Breast epithelium (tissue), 4 donors: ENCODE measurements around the gene RRAS2. TPM values are rescaled to one million over a fixed set of nuclear protein-coding genes. Genes with fewer than 3 reads are reported as not detected.

ENCODE experiments used
- DNase-seq, 2 donors: peaks; one replicate each; pipeline ENCODE4 v3.0.0-alpha.2; 2019; ENCODE audit warnings: low spot score in 2 of 2
- H3K27ac ChIP-seq, 2 donors: fragments of 200-600 bp; sonication (generic) in 1 of 2; one replicate each; pipeline ENCODE4 v1.5.1; 2016 to 2019; ENCODE audit warnings: mild to moderate bottlenecking in 1 of 2
- H3K27me3 ChIP-seq, 2 donors: fragments of 200-600 bp; sonication (generic) in 1 of 2; one replicate each; pipeline versions ENCODE4 v1.5.1 to v1.6.0; 2017 to 2019; ENCODE audit warnings: control low read depth in 1 of 2, mild to moderate bottlenecking in 1 of 2
- H3K36me3 ChIP-seq: fragments of 200-600 bp; one replicate; pipeline ENCODE4 v1.5.1; 2019
- H3K4me1 ChIP-seq, 2 donors: fragments of 200-600 bp; sonication (generic); one replicate each; pipeline ENCODE4 v1.5.1; 2016 to 2019; ENCODE audit warnings: control low read depth in 1 of 2
- H3K4me3 ChIP-seq, 3 donors: fragments of 200-600 bp; sonication (generic); 1 replicate in 2 of 3; 2 replicates in 1 of 3; pipeline ENCODE4 v1.5.1; 2016 to 2019; ENCODE audit warnings: mild to moderate bottlenecking in 3 of 3, moderate library complexity in 2 of 3
- H3K9me3 ChIP-seq, 2 donors: fragments of 200-600 bp; sonication (generic) in 1 of 2; one replicate each; pipeline ENCODE4 v1.5.1; 2016 to 2019; ENCODE audit warnings: control low read depth in 1 of 2
- POLR2A ChIP-seq: fragments of 450-650 bp; IDR thresholded peaks from one replicate; pipeline ENCODE4 v1.6.1; 2016; ENCODE audit warnings: antibody characterized with exemption, mild to moderate bottlenecking, moderate library complexity
- POLR2AphosphoS5 ChIP-seq, 3 donors: sonication (generic); formaldehyde crosslinking; IDR thresholded peaks; one replicate each; pipeline ENCODE4 v1.6.1; 2017; ENCODE audit warnings: antibody characterized with exemption in 3 of 3
- intact Hi-C: fragments of 100-400 bp; cut with DNase I; formaldehyde crosslinking; loops from one replicate; pipeline ENCODE4 v1.15.1; 2023; ENCODE audit warnings: low total_unique reads
- total RNA-seq, 3 donors: library from RNA; depleted of rRNA; stranded (reverse); fragments of >200 nt; gene quantifications; one replicate each; pipeline ENCODE4 v1.1.0, GENCODE V29; 2016
- TF ChIP-seq, protein P1 (sequence below), 3 donors: fragments of 450-650 bp; IDR thresholded peaks; one replicate each; pipeline ENCODE4 v1.5.1; 2016 to 2017; ENCODE audit warnings: antibody characterized with exemption in 3 of 3, mild to moderate bottlenecking in 3 of 3, moderate library complexity in 3 of 3

Gene RRAS2
- total RNA-seq, 3 donors from 2014 or later: 37.4 to 58.1 (median 46.4) TPM

DNA sequence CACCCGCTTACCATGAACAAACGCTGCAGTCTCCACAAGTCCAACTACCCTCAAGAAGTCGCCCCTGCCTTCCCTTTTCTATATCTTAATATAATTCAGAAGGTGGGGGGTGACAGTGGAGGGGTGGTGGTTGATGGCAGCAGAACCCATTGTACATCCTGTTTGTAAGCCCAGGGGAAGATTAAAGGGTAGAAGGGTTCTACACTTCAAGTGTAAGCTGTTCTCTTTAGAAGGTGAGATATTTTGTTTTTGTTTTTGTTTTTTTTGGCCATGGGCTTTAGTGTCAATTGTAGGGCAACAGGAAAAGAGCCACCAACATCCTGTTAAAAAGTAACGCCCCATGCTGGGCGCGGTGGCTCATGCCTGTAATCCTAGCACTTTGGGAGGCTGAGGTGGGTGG, 34.9 kb upstream of the RRAS2 start:
- intact Hi-C loops: no loop called here
- no peaks in the 10 kb centered on the region for H3K27me3 ChIP-seq
- no peak overlapping the region for H3K4me3 ChIP-seq
- H3K27ac ChIP-seq: no peak overlapping the region
- H3K4me1 ChIP-seq: no peaks in the 10 kb centered on the region
- no peak for DNase-seq
- H3K9me3 ChIP-seq: no peaks in the 10 kb centered on the region
- no peaks in the 10 kb centered on the region for H3K36me3 ChIP-seq
- TF ChIP-seq POLR2AphosphoS5 (IDR thresholded peaks at IDR 0.05) (no peak), POLR2A (no peak)
- TF ChIP-seq, protein P1, sequence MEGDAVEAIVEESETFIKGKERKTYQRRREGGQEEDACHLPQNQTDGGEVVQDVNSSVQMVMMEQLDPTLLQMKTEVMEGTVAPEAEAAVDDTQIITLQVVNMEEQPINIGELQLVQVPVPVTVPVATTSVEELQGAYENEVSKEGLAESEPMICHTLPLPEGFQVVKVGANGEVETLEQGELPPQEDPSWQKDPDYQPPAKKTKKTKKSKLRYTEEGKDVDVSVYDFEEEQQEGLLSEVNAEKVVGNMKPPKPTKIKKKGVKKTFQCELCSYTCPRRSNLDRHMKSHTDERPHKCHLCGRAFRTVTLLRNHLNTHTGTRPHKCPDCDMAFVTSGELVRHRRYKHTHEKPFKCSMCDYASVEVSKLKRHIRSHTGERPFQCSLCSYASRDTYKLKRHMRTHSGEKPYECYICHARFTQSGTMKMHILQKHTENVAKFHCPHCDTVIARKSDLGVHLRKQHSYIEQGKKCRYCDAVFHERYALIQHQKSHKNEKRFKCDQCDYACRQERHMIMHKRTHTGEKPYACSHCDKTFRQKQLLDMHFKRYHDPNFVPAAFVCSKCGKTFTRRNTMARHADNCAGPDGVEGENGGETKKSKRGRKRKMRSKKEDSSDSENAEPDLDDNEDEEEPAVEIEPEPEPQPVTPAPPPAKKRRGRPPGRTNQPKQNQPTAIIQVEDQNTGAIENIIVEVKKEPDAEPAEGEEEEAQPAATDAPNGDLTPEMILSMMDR (IDR thresholded peaks at IDR 0.05): no peak

DNA sequence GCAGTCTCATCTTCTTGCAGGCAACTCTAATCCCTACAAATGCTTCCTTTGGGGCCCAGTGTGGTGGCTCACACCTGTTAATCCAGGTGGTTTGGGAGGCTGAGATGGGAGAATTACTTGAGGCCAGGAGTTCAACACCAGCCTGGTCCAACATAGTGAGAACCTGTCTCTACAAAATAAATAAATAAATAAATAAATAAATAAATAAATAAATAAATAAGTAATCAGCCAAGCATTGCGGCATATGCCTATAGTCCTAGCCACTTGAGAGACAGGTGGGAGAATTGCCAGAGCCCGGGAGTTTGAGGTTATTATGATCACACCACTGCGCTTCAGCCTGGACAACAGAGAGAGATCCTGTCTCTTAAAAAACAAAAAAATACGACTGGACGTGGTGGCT, 34.1 kb upstream of the RRAS2 start:
- no peak for DNase-seq
- no peaks in the 10 kb centered on the region for H3K27me3 ChIP-seq
- H3K9me3 ChIP-seq: no peaks in the 10 kb centered on the region
- H3K27ac ChIP-seq: no peak overlapping the region
- intact Hi-C loops: no loop called here
- H3K36me3 ChIP-seq: no peaks in the 10 kb centered on the region
- no peaks in the 10 kb centered on the region for H3K4me1 ChIP-seq
- no peak overlapping the region for H3K4me3 ChIP-seq
- TF ChIP-seq POLR2AphosphoS5 (IDR thresholded peaks at IDR 0.05): no peak
- TF ChIP-seq POLR2A: no peak
- TF ChIP-seq, protein P1 (IDR thresholded peaks at IDR 0.05): no peak

DNA sequence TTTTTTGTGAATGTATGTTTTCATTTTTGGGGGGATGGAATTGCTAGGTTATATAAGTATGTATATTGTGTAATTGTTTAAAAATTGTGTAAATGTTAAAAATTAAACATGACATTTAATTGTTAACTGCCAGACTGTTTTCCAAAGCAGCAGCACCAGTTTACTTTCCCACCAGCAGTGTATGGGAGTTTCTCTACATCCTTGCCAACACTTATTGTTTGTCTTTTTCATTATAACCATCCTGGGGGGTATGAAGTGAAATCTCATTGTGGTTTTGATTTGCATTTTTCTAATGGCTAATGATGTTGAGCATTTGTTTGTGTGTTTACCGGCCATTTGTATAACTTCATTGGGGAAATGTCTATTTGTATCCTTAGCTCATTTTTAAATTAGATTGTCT, 31.7 kb upstream of the RRAS2 start:
- no peak for DNase-seq
- H3K4me3 ChIP-seq: no peak overlapping the region
- TF ChIP-seq POLR2A (no peak), POLR2AphosphoS5 (IDR thresholded peaks at IDR 0.05) (no peak)
- TF ChIP-seq, protein P1 (IDR thresholded peaks at IDR 0.05): no peak
- no peak overlapping the region for H3K27ac ChIP-seq
- no peaks in the 10 kb centered on the region for H3K36me3 ChIP-seq
- H3K27me3 ChIP-seq: no peaks in the 10 kb centered on the region
- no peaks in the 10 kb centered on the region for H3K4me1 ChIP-seq
- H3K9me3 ChIP-seq: no peaks in the 10 kb centered on the region
- intact Hi-C loops: no loop called here

DNA sequence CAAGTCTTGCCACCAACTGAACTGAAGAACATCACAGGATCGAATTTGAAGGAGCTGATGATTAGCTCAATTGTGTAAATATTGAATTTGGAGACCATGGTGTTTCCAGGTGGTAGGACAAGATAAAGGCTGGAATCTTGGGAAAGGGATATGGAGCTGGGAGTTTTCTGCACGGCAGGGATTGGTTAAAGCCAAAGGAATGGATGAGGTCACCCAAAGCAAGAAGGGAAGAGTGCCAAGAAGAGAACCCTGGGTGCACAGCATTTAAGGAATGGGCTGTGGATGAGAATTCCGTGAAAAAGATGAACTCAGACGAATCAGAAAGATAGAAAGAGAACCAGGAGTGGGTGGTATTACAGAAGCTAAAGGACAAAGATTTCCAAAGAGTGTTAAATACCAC, 29.4 kb upstream of the RRAS2 start:
- Histone ChIP-seq H3K27me3 (no peaks in the 10 kb centered on the region), H3K36me3 (no peaks in the 10 kb centered on the region), H3K4me3 (no peak overlapping the region), H3K9me3 (no peaks in the 10 kb centered on the region), H3K27ac (no peak overlapping the region), H3K4me1 (no peaks in the 10 kb centered on the region)
- TF ChIP-seq, protein P1 (IDR thresholded peaks at IDR 0.05): no peak
- TF ChIP-seq POLR2A (no peak), POLR2AphosphoS5 (IDR thresholded peaks at IDR 0.05) (no peak)
- no peak for DNase-seq
- intact Hi-C loops: no loop called here

DNA sequence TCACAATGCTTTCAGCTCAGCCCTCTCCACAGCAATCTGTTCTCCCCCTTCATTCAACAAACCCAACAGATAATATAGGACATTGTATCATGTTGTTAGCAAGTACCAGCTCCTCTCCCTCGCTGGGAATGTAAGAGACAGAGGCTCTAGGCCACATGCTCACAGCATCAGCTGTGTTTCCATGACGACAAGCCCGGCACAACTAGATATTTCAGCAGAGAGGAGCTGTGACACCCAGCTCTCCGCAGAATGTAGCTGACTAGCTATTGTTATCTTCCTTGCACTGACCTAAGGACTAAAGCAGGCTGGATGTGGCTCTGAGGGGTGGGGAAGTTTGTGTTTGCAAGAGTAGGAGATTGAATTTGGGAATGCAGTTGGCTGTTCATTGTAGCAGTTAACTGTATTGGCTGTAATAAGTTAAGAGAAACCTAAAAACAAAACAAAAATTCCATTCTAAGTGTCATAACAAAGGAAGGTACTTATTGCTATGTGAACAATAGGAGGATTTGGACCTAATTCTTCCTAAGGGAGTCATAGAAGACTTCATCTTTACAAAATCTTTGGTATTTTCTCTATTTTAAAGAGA, 28.0 kb upstream of the RRAS2 start:
- no peak overlapping the region for H3K27ac ChIP-seq
- H3K36me3 ChIP-seq: no peaks in the 10 kb centered on the region
- no peaks in the 10 kb centered on the region for H3K27me3 ChIP-seq
- DNase-seq: no peak
- TF ChIP-seq POLR2AphosphoS5 (IDR thresholded peaks at IDR 0.05) (no peak), POLR2A (no peak)
- TF ChIP-seq, protein P1 (IDR thresholded peaks at IDR 0.05): no peak
- intact Hi-C loops: no loop called here
- no peaks in the 10 kb centered on the region for H3K9me3 ChIP-seq
- H3K4me1 ChIP-seq: no peaks in the 10 kb centered on the region
- no peak overlapping the region for H3K4me3 ChIP-seq
